Pancreas (tissue), 10 donors: ENCODE measurements around the gene ANKRD40CL. TPM values are rescaled to one million over a fixed set of nuclear protein-coding genes. Genes with fewer than 3 reads are reported as not detected.

Experiments used
- ATAC-seq, 4 donors: fragments of 200-7000 bp; cut with Tn5 transposase; one replicate each; pipeline versions ENCODE4 v1.8.0 to v1.9.1; 2020; ENCODE audit warnings: mild to moderate bottlenecking in 4 of 4, moderate library complexity in 4 of 4
- DNase-seq, 6 donors: peaks; one replicate each; pipeline ENCODE4 v3.0.0-alpha.2; 2020
- FAIRE-seq: peaks from 2 replicates; lab custom pipeline; 2012; peaks lifted over from hg19 to GRCh38; lab: Jason Lieb, UNC
- H3K27ac ChIP-seq, 4 donors: fragments of 200-600 bp; sonication (generic); 1 replicate in 3 of 4; 2 replicates in 1 of 4; pipeline versions ENCODE4 v1.5.0 to v1.8.0; 2020
- H3K27me3 ChIP-seq, 4 donors: fragments of 200-600 bp; one replicate each; pipeline ENCODE4 v1.8.0; 2021
- H3K36me3 ChIP-seq, 3 donors: fragments of 200-600 bp; sonication (generic) in 1 of 3; one replicate each; pipeline versions ENCODE4 v1.5.0 to v1.8.0; 2020 to 2021
- H3K4me1 ChIP-seq, 3 donors: fragments of 200-600 bp; one replicate each; pipeline ENCODE4 v1.8.0; 2021
- H3K4me3 ChIP-seq, 4 donors: fragments of 200-600 bp; sonication (generic) in 2 of 4; one replicate each; pipeline versions ENCODE4 v1.5.0 to v1.8.0; 2020 to 2021
- H3K9me3 ChIP-seq, 4 donors: fragments of 200-600 bp; one replicate each; pipeline ENCODE4 v1.8.0; 2021
- WGBS, 2 donors: extraction: QIAGEN DNeasy Blood & Tissue Kit; methylation state at CpG; one replicate each; pipeline ENCODE4 v1.1.7; 2013; 5-methylcytosine and 5-hydroxymethylcytosine counted together
- intact Hi-C, 3 donors: fragments of 100-400 bp; cut with DNase I; formaldehyde crosslinking; loops; one replicate each; pipeline versions ENCODE4 v1.11.1 to v1.14.2; 2022
- microRNA-seq, 2 donors: library from miRNA; unstranded; fragments of <30 nt; microRNA quantifications; one replicate each; pipeline versions ENCODE4 to v1.1.0, GENCODE V29; 2019 to 2020
- polyA plus RNA-seq, 2 donors: library from polyadenylated mRNA; stranded (reverse); fragments of 200-250 nt; gene quantifications; one replicate each; pipeline ENCODE4 v1.2.3, GENCODE V29; 2013
- total RNA-seq, 6 donors: library from RNA; stranded (reverse); fragmentation: NEBNext Ultra II Directional in 4 of 6; extraction: Animal tissue kit (Norgen Biotek cat#: 25700) in 4 of 6; gene quantifications; one replicate each; pipeline versions ENCODE4 v1.2.1 to v1.2.4, GENCODE V29; 2021 to 2023
- TF ChIP-seq, protein P1 (sequence below), 4 donors: fragments of 200-600 bp; sonication (generic) in 3 of 4; IDR thresholded peaks; one replicate each; pipeline versions ENCODE4 v1.5.0 to v1.8.0; 2021; ENCODE audit warnings: antibody characterized with exemption in 4 of 4
- donor health status: healthy with polysubstance abuse.
- donor health status: DM: no; HTN: no; CAD: no; lungs with moderate emphysema.
- donor health status: DM: no; HTN: no; CAD: no.
- donor health status: control.
- donor health status: control.
- donor health status: Bipolar disorder and iron deficiency.
- donor health status: DM: yes; HTN: yes; CAD: no.
- donor health status: DM: no; HTN: no; CAD: no.
- donor health status: DM: no; HTN: no; CAD: no.
- donor health status: DM: yes; HTN: yes; CAD: no.

Gene ANKRD40CL
- total and polyA plus RNA-seq, 8 donors = 0.16 to 0.46 (median 0.19) TPM; not detected in 5

DNA sequence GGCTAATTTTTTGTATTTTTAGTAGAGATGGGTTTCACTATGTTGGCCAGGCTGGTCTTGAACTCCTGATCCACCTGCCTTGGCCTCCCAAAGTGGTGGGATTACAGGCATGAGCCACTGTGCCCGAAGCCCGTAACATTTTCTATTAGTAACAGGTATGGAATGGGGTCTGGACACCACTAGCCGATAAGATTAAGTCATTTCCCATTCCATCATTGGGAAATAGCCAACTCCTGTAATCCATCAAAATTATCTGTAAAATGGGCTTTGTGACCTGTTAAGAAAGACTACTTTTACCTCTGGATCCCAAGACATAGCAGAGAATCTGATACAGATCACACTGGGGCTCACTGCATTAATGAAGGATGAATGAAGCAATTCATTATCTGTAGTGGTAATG lies 51.8 kb downstream of the ANKRD40CL start:
- no peak for FAIRE-seq
- intact Hi-C loops = no loop called here
- no peak for ATAC-seq

DNA sequence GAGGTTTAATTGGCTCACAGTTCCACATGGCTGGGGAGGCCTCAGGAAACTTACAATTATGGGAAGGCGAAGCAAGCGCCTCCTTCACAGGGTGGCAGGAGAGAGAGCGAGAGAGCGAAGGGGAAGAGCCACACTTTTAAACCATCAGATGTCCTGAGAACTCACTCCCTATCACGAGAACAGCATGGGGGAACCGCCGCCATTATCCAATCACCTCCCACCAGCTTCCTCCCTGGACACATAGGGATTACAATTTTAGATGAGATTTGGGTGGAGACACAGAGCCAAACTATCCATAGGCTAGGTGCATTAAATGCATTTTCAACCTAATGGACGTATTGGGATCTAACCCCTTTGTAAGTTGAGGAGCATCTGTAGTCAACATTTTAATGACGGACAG lies 54.7 kb downstream of the ANKRD40CL start:
- no peak for FAIRE-seq
- TF ChIP-seq, protein P1, sequence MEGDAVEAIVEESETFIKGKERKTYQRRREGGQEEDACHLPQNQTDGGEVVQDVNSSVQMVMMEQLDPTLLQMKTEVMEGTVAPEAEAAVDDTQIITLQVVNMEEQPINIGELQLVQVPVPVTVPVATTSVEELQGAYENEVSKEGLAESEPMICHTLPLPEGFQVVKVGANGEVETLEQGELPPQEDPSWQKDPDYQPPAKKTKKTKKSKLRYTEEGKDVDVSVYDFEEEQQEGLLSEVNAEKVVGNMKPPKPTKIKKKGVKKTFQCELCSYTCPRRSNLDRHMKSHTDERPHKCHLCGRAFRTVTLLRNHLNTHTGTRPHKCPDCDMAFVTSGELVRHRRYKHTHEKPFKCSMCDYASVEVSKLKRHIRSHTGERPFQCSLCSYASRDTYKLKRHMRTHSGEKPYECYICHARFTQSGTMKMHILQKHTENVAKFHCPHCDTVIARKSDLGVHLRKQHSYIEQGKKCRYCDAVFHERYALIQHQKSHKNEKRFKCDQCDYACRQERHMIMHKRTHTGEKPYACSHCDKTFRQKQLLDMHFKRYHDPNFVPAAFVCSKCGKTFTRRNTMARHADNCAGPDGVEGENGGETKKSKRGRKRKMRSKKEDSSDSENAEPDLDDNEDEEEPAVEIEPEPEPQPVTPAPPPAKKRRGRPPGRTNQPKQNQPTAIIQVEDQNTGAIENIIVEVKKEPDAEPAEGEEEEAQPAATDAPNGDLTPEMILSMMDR (IDR thresholded peaks at IDR 0.05) = no peak
- DNase-seq = no peak
- Histone ChIP-seq H3K36me3 (no peaks in the 10 kb centered on the region), H3K27ac (no peak overlapping the region), H3K9me3 (no peaks in the 10 kb centered on the region), H3K4me1 (peaks cover 11 to 16% (median 15%) of the 10 kb centered on the region in 3 donors), H3K4me3 (no peak overlapping the region), H3K27me3 (no peaks in the 10 kb centered on the region)
- no peak for ATAC-seq
- WGBS, 2 donors = 89 to 93% methylated on average over 9 of the region's 9 CpGs
- intact Hi-C loops = no loop called here

More for the DNA sequence above, 51.8 kb downstream of the ANKRD40CL start:
- no peak for DNase-seq
- 79 to 81% methylated on average over 3 of the region's 3 CpGs for WGBS, 2 donors
- Histone ChIP-seq H3K27ac (no peak overlapping the region), H3K4me3 (no peak overlapping the region), H3K9me3 (no peaks in the 10 kb centered on the region), H3K27me3 (no peaks in the 10 kb centered on the region), H3K36me3 (no peaks in the 10 kb centered on the region), H3K4me1 (no peaks in the 10 kb centered on the region)
- TF ChIP-seq, protein P1 (IDR thresholded peaks at IDR 0.05) = no peak

Small RNA genes within 50 kb of the gene (microRNA-seq; reads per million reads assigned to microRNA genes)
- gene MIR8059 = 0 reads per million in 2 donors

Other genes with a start within 250 kb of the ANKRD40CL start
- 10 to 100 TPM in 4 of 6 donors, 1 to 10 TPM in 2; 7.6 to 30.2 (median 12.7) TPM for gene EPN3, start 234.8 kb downstream of the ANKRD40CL start, total RNA-seq
- gene EPN3, start 234.8 kb downstream of the ANKRD40CL start, polyA plus RNA-seq = 10 to 100 TPM in 1 of 2 donors, 1 to 10 TPM in 1; 6.9 to 25.4 TPM
- 10 to 100 TPM; 26.9 to 42.3 (median 36.1) TPM for gene SPATA20, start 220.3 kb downstream of the ANKRD40CL start, total RNA-seq
- gene SPATA20, start 220.3 kb downstream of the ANKRD40CL start, polyA plus RNA-seq = 10 to 100 TPM; 70.1 to 80.8 TPM
- under 1 TPM in 5 of 6 donors, not detected in 1; 0.03 to 0.37 (median 0.09) TPM for gene CACNA1G, start 206.8 kb downstream of the ANKRD40CL start, total RNA-seq
- gene CACNA1G, start 206.8 kb downstream of the ANKRD40CL start, polyA plus RNA-seq = under 1 TPM; 0.02 to 0.11 TPM
- gene ABCC3, start 132.6 kb downstream of the ANKRD40CL start, total RNA-seq = 100 to 1,000 TPM in 1 of 6 donors, 10 to 100 TPM in 5; 47.2 to 103 (median 83.4) TPM
- 100 to 1,000 TPM; 163 to 209 TPM for gene ABCC3, start 132.6 kb downstream of the ANKRD40CL start, polyA plus RNA-seq
- 10 to 100 TPM; 15.1 to 23.5 (median 17.3) TPM for gene ANKRD40, start 59.6 kb downstream of the ANKRD40CL start, total RNA-seq
- gene ANKRD40, start 59.6 kb downstream of the ANKRD40CL start, polyA plus RNA-seq = 10 to 100 TPM; 10.3 to 10.9 TPM
- gene LUC7L3, start 47.9 kb downstream of the ANKRD40CL start, total RNA-seq = 10 to 100 TPM; 42.7 to 88.1 (median 59.3) TPM
- gene LUC7L3, start 47.9 kb downstream of the ANKRD40CL start, polyA plus RNA-seq = 100 to 1,000 TPM in 1 of 2 donors, 10 to 100 TPM in 1; 87.4 to 210 TPM
- under 1 TPM; 0.09 to 0.19 (median 0.13) TPM for gene WFIKKN2, start 68.1 kb upstream of the ANKRD40CL start, total RNA-seq
- gene WFIKKN2, start 68.1 kb upstream of the ANKRD40CL start, polyA plus RNA-seq = under 1 TPM; 0.15 to 0.45 TPM
- 100 to 1,000 TPM in 3 of 6 donors, 10 to 100 TPM in 3; 65.9 to 157 (median 99.0) TPM for gene TOB1, start 98.8 kb upstream of the ANKRD40CL start, total RNA-seq
- 10 to 100 TPM; 33.1 to 45.8 TPM for gene TOB1, start 98.8 kb upstream of the ANKRD40CL start, polyA plus RNA-seq